HG02852 (cell line): ENCODE measurements around the gene TRAF7.
"Not testable (repeated sequence)": the region's sequence is repeated elsewhere in the genome, so short reads cannot be mapped to it uniquely, and the experiment has no call there.

Experiments
- ATAC-seq: cut with Tn5 transposase; IDR thresholded peaks from one replicate; pipeline ENCODE4 v1.9.1; 2021; ENCODE audit warnings: mild to moderate bottlenecking, moderate library complexity; ENCODE audit not compliant: unreplicated experiment

TRAF7 gene

GRCh38 chr16:2121853-2122252 is 33.7 kb upstream of the TRAF7 start:
- no peak for ATAC-seq

DNA sequence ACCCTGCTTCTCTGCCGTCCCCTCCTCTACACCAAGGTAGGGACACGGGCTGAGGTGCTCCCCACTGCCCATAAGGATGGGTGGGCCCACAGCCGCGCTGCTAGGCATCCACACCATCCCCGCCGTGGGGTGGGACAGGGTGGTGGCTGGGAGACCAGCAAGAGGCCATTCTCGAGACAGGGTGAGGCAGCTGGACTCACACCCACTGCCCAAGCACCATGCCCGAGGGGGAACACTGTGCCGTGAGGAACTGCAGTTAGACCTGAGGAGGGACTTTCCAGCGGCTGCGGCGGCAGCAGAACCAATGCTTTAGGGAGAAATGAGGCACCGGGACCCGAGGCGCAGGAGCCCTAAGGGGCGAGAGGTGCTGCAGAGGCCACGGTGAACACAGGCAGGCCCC is 33.2 kb upstream of the TRAF7 start:
- ATAC-seq, result no peak

DNA sequence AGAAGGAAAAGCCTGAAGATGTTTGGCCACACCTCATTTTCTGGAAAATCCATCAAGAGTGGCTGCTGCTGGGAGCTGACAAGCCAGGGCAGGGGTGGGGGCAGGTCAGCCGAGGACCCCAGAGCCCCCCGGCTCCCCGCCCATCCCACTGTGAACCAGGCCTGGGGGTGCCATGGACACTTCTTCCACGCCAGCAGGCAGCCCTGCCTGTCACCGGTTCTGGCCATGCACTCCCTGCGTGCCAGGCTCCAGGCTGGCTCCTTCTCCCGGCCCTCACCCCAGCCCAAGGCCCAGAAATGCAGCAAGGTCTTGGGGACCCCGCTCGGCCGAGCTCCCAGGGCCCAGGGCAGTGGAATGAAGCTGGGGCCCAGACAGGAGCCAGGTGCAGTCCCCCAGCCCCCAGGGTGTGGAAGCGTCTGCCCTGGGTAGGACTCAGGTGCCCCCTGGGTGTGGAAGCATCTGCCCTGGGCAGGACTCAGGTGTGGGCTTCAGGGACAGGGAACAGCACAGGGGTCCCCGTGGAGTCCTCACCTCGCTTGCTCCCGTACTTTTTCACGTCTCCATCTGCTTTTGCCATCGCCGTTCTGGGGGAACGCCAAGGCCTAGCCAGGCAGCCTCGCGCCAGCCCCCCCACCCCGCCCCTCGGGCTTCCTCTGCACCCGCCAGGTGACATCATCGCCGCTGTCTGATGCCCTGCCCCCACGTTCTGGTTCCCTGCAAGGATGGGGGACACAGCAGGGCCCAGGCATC is 32.5 kb upstream of the TRAF7 start:
- ATAC-seq, result not testable (repeated sequence)

- not testable (repeated sequence) for ATAC-seq
Measured at GRCh38 chr16:2123706-2124376, 31.7 kb upstream of the TRAF7 start.

DNA sequence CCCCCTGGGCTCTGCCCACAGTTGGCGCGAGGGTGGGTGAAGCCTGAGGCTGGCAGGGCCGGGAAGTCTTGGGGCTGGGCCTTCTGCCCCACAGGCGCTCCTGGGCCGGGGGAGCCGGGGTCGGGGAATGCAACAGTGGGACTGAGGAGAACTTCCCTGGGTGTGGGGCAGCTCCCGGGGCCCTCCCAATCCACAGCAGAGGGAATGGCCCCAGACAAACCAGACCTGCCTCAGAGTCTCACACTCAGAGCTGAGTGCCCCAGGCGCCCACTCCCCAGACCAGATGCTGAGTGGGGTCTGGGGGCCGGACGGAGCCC is 31.2 kb upstream of the TRAF7 start:
- ATAC-seq, result not testable (repeated sequence)

- ATAC-seq, result not testable (repeated sequence)
Measured at GRCh38 chr16:2124694-2125444, 30.7 kb upstream of the TRAF7 start.

GRCh38 chr16:2125609-2126008 is 30.0 kb upstream of the TRAF7 start:
- not testable (repeated sequence) for ATAC-seq

- ATAC-seq, result not testable (repeated sequence)
Measured at GRCh38 chr16:2126161-2126743, 29.3 kb upstream of the TRAF7 start.

- not testable (repeated sequence) for ATAC-seq
Measured at GRCh38 chr16:2126928-2127556, 28.5 kb upstream of the TRAF7 start.

DNA sequence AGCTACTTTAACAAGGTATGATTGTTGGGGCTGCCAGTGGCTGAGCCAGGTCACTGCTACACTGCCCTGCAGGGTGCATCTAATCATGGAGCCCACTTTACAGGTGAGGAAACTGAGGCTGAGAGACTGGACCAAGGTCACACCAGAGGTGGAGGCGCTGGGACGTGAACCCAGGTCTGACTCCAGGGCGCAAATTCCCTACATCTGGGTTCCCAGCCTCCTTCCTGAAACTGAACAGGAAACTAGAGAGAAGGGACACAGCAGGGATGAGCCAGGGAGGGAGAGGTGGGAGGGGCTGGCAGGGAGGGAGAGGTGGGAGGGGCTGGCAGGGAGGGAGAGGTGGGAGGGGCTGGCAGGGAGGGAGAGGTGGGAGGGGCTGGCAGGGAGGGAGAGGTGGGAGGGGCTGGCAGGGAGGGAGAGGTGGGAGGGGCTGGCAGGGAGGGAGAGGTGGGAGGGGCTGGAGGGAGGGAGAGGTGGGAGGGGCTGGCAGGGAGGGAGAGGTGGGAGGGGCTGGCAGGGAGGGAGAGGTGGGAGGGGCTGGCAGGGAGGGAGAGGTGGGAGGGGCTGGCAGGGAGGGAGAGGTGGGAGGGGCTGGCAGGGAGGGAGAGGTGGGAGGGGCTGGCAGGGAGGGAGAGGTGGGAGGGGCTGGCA is 27.8 kb upstream of the TRAF7 start:
- not testable (repeated sequence) for ATAC-seq

DNA sequence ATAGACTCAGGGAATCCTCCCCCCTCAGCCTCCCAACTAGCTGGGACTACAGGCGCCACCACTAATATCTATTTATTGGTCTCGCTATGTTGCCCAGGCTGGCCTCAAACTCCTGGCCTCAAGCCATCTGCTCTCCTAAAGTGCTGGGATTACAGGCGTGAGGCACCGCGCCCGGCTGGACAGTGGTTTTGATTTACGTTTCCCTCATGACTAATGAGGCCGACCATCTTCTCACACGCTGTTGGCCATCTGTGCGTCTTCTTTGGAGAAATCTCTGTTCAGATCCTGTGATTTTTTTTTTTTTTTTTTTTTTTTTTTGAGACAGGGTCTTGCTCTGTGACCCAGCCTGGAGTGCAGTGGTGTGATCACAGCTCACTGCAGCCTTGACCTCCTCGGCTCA is 26.3 kb upstream of the TRAF7 start:
- ATAC-seq, result not testable (repeated sequence)

DNA sequence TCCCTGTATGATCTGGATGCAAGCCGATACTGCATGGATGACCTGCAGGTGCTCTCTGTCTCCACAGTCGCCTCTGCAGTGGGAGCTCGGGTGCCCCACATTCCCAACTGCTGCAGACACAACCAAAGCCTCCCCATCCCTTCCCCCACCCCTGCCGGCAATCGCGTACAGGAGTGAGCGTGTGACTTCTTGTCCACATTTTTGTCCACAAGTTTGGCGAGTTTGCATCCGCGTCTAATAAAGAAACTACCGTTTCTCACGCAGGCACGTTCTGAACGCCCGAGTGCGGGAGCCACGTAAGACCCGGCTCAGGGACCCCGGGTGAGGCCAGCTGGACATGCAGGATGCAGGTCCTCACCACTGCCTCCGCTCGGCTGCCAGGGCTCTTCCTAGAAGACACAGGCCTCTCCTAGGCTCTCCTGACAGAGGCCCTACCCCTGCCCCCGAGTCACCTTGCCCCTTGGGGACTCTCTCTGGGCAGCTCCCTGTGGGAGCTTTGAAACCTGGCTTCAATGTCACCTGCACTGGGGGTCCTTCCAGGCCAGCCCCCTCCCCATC is 25.6 kb upstream of the TRAF7 start:
- not testable (repeated sequence) for ATAC-seq

DNA sequence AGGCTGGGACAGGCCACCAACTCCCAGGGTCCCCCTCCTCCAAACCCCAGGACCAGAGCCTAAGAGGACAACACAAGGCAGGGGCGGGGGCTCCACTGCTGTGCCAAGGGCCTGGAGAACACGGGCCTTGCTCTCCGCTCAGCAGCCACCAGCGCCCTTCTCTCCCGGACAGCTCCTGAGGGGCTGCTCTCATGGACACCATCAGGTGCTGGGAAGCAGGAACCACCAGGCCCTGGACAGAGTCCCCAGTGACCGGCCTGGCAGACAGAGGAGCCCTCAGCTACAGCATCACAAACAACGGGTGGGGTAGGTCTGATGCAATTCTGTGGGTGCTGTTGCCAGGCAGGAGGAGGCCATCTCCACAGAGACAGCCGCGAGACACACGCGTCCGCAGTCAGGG is 21.8 kb upstream of the TRAF7 start:
- not testable (repeated sequence) for ATAC-seq

GRCh38 chr16:2135071-2135470 is 20.5 kb upstream of the TRAF7 start:
- not testable (repeated sequence) for ATAC-seq

GRCh38 chr16:2135770-2136490 is 19.7 kb upstream of the TRAF7 start, which contains the start of gene PKD1:
TSS of gene PKD1 (minus strand) at chr16:2135898. CDS start at chr16:2135689, 209 bp downstream.
- ATAC-seq, result not testable (repeated sequence)

DNA sequence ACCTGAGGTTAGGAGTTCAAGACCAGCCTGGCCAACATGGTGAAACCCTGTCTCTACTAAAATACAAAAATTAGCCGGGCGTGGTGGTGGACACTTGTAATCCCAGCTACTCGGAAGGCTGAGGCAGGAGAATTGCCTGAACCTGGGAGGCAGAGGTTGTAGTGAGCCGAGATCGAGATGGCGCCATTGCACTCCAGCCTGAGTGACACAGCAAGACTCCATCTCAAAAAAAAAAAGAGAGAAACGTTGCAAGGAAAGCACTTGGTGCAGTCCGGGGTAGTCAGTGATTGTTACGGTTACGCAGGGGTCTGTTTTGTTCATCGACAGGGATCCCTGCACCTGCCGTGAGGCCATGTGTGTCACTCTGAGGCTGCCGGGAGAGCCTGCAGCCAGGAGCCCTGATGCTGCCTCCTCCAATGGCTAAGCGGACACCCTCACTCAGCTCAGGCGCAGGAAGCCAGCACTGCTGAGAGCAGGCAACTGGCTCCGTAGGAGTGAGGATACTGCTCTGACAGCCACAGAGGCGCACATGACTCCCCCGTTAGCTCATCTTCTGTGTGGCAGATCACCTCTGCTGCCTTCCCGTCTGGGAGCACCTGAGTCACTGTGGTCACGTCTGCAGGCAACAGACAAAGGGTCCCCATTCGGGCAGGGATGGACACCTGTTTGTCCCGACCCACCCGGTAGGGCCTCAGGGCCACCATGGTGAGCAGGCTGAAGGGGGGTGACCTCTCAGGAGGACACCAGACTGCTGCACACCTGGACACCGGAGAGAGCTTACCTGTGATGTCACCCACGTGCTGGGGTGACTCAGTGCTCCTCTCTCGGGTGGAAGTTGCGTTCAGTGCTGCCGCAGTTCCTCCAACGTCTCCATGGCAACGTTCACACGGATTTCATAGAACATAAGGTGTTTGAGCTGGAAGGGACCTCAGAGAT is 12.4 kb upstream of the TRAF7 start:
- no peak for ATAC-seq

DNA sequence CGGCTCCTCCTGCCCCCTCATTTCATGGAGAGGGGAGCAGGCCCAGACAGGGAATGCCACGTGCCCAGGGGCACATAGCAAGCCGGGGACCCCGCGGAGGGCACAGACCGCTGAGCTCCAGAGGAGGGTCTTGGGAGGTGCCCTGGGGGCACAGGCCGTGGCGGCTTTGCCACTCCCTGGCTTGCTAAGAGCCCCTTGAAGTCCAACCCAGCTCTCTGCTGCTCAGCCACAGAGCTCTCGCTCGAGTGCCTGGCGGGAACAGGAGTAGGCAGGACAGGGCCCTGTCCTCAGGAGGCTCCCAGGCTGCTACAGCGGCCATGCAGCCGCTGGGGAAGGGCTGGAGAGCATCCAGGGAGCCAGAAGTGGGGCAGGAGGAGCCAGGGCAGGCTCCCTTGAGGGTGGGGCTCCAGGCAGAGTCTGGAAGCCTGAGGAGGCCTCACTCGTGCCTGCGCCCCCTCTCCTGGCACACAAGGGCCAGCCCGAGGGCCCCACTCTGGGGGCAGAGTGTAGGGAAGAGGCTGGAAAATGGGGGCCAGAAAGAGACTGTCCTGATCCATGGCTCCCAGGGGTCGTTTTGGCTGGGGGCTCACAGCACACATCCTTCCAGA is 11.6 kb upstream of the TRAF7 start:
- no peak for ATAC-seq

GRCh38 chr16:2145843-2146242 is 9.7 kb upstream of the TRAF7 start:
- no peak for ATAC-seq
